Mesenchymal stem cell (in vitro differentiated cells and primary cell): ENCODE data around the gene FRMD8.

Source experiments
- DNase-seq: peaks from one replicate; pipeline ENCODE4 v3.0.0-alpha.2; 2013
- H2AFZ ChIP-seq: one replicate; pipeline ENCODE4 v1.6.1; 2013; ENCODE audit warnings: low read depth, mild to moderate bottlenecking, control low read depth, inconsistent platforms, low read length, moderate library complexity
- H2AK5ac ChIP-seq: 2 replicates; pipeline ENCODE4 v1.6.1; 2013; ENCODE audit warnings: low read length, moderate library complexity, mild to moderate bottlenecking, inconsistent platforms; ENCODE audit not compliant: severe bottlenecking
- H2BK120ac ChIP-seq: one replicate; pipeline ENCODE4 v1.6.1; 2013; ENCODE audit warnings: low read depth, mild to moderate bottlenecking, inconsistent platforms, low read length, moderate library complexity
- H2BK12ac ChIP-seq, 2 experiments: one replicate each; pipeline ENCODE4 v1.6.1; 2013; ENCODE audit warnings: inconsistent platforms in 2 of 2, low read length in 2 of 2, mild to moderate bottlenecking in 2 of 2, moderate library complexity in 2 of 2, control low read depth in 1 of 2
- H2BK15ac ChIP-seq: one replicate; pipeline ENCODE4 v1.6.1; 2013; ENCODE audit warnings: mild to moderate bottlenecking, low read depth, inconsistent platforms; ENCODE audit not compliant: poor library complexity, severe bottlenecking
- H2BK5ac ChIP-seq: 2 replicates; pipeline ENCODE4 v1.6.1; 2013; ENCODE audit warnings: low read depth, mild to moderate bottlenecking, low read length, control low read depth, inconsistent platforms; ENCODE audit not compliant: poor library complexity, severe bottlenecking
- H3K14ac ChIP-seq, 2 experiments: one replicate each; pipeline ENCODE4 v1.6.1; 2013; ENCODE audit warnings: inconsistent platforms in 2 of 2, low read length in 2 of 2, control low read depth in 1 of 2, mild to moderate bottlenecking in 1 of 2, moderate library complexity in 1 of 2
- H3K18ac ChIP-seq, 2 experiments: one replicate each; pipeline ENCODE4 v1.6.1; 2013; ENCODE audit warnings: inconsistent platforms in 2 of 2, low read length in 2 of 2, control low read depth in 1 of 2, low read depth in 1 of 2, mild to moderate bottlenecking in 1 of 2
- H3K23ac ChIP-seq, 2 experiments: one replicate each; pipeline ENCODE4 v1.6.1; 2013; ENCODE audit warnings: inconsistent platforms in 2 of 2, low read length in 2 of 2, mild to moderate bottlenecking in 2 of 2, moderate library complexity in 2 of 2, control low read depth in 1 of 2
- H3K27ac ChIP-seq: 2 replicates; pipeline ENCODE4 v1.5.1; 2013; ENCODE audit warnings: mild to moderate bottlenecking, moderate library complexity, low read length, control low read depth, inconsistent platforms; ENCODE audit not compliant: poor library complexity, severe bottlenecking
- H3K27me3 ChIP-seq, 2 experiments: 2 replicates each; pipeline versions ENCODE4 v1.6.1 to v1.7.0; 2013; ENCODE audit warnings: low read length in 2 of 2, mild to moderate bottlenecking in 2 of 2, moderate library complexity in 2 of 2, control low read depth in 1 of 2, inconsistent platforms in 1 of 2; ENCODE audit not compliant: control insufficient read depth in 1 of 2, insufficient read depth in 1 of 2
- H3K36me3 ChIP-seq, 2 experiments: 2 replicates each; pipeline versions ENCODE4 v1.6.1 to v1.7.0; 2013; ENCODE audit warnings: low read length in 2 of 2, control low read depth in 1 of 2, inconsistent platforms in 1 of 2, low read depth in 1 of 2, mild to moderate bottlenecking in 1 of 2; ENCODE audit not compliant: insufficient read depth in 2 of 2, control insufficient read depth in 1 of 2
- H3K4ac ChIP-seq, 2 experiments: one replicate each; pipeline ENCODE4 v1.6.1; 2013; ENCODE audit warnings: inconsistent platforms in 2 of 2, low read length in 2 of 2, mild to moderate bottlenecking in 2 of 2, moderate library complexity in 2 of 2, control low read depth in 1 of 2, low read depth in 1 of 2
- H3K4me1 ChIP-seq: 2 replicates; pipeline ENCODE4 v1.6.1; 2013; ENCODE audit warnings: low read depth, low read length, control low read depth; ENCODE audit not compliant: control insufficient read depth, insufficient read depth
- H3K4me2 ChIP-seq: 2 replicates; pipeline ENCODE4 v1.6.1; 2013; ENCODE audit warnings: low read length, mild to moderate bottlenecking, inconsistent platforms; ENCODE audit not compliant: poor library complexity, severe bottlenecking
- H3K4me3 ChIP-seq, 2 experiments: 2 replicates each; pipeline versions ENCODE4 v1.5.1 to v1.7.0; 2013; ENCODE audit warnings: low read length in 2 of 2, mild to moderate bottlenecking in 2 of 2, control low read depth in 1 of 2, low read depth in 1 of 2; ENCODE audit not compliant: insufficient read depth in 1 of 2
- H3K79me1 ChIP-seq: replicated peaks from 2 replicates; pipeline ENCODE4 v1.6.1; 2013; ENCODE audit warnings: mild to moderate bottlenecking, control low read depth, low read length, inconsistent platforms; ENCODE audit not compliant: poor library complexity, severe bottlenecking
- H3K9ac ChIP-seq: 2 replicates; pipeline ENCODE4 v1.7.0; 2013; ENCODE audit warnings: mild to moderate bottlenecking, low read length, moderate library complexity
- H3K9me3 ChIP-seq: 2 replicates; pipeline ENCODE4 v1.7.0; 2013; ENCODE audit warnings: mild to moderate bottlenecking, low read length; ENCODE audit not compliant: control insufficient read depth
- H4K8ac ChIP-seq: one replicate; pipeline ENCODE4 v1.6.1; 2013; ENCODE audit warnings: inconsistent platforms, mild to moderate bottlenecking, low read length, moderate library complexity
- H4K91ac ChIP-seq: one replicate; pipeline ENCODE4 v1.6.1; 2013; ENCODE audit warnings: mild to moderate bottlenecking, low read length, inconsistent platforms
- WGBS: methylation state at CpG from one replicate; pipeline ENCODE4 v1.1.7; 2013; ENCODE audit warnings: mixed read lengths; 5-methylcytosine and 5-hydroxymethylcytosine counted together

FRMD8 gene

GRCh38 chr11:65454311-65454695 is 67.9 kb downstream of the FRMD8 start:
- H2AFZ ChIP-seq: no peak overlapping the region
- H3K9me3 ChIP-seq: no peaks in the 10 kb centered on the region
- H3K4me2 ChIP-seq: peak overlapping the region; percentile 40
- WGBS: 80% methylated on average over 10 of the region's 10 CpGs
- H3K36me3 ChIP-seq: peaks cover 0 to 10% of the 10 kb centered on the region in 2 experiments
- no peak overlapping the region for H3K23ac ChIP-seq
- no peak overlapping the region for H2BK15ac ChIP-seq
- no peak overlapping the region for H2BK12ac ChIP-seq
- H3K4me3 ChIP-seq: peak overlapping the region in 1 of 2 experiments; percentile 88
- no peak overlapping the region for H3K18ac ChIP-seq
- H2BK5ac ChIP-seq: no peak overlapping the region
- peaks cover 20% of the 10 kb centered on the region for H3K4me1 ChIP-seq
- H2AK5ac ChIP-seq: no peak overlapping the region
- peak; percentile 72 for DNase-seq
- H3K27me3 ChIP-seq: no peaks in the 10 kb centered on the region
- H4K91ac ChIP-seq: no peak overlapping the region
- no peak overlapping the region for H2BK120ac ChIP-seq
- peak overlapping the region; percentile 21 for H3K27ac ChIP-seq
- no peak overlapping the region for H3K4ac ChIP-seq
- H3K79me1 ChIP-seq: peaks cover 3% of the 10 kb centered on the region
- peak overlapping the region; percentile 94 for H3K9ac ChIP-seq
- no peak overlapping the region for H3K14ac ChIP-seq
- H4K8ac ChIP-seq: peak overlapping the region; percentile 38

DNA sequence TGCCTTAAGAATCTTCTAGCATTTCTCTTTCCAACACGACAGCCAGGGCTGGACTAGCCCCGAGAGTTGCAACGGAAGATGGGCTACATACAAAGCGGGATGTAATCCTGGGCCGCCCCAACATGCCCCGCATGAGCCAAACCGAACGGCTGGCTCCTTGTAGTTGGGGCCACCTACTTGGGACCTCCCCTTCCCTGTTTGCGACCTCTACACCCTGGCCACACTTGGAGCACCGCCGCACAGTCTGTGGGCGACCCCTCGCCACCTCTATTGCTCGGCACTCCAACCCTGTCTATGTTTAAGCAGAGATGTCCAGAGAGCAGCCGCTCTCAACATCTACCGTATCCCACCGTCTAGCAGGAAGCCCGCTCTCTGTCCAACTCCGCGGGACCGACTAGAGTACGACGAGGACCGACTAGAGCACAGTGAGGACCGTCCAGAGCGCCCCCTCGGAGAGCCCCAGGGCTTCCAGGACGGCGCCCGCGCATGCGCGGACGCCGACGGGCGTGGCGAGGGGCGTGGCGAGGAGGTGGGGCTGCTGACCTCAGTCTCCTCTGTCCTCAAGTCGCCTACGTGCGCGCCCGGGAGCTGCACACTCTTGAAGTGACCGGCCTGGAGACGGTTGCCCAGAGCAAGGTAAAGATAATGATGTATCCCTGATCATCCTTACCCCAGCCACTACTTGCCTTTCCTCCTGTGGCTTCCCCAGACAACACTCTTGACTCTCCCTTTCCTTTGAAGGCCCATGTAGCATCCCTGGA is 68.4 kb downstream of the FRMD8 start:
- Histone ChIP-seq H3K4me3 (peak overlapping the region in 1 of 2 experiments; percentile 88), H2BK12ac (peak overlapping the region in 1 of 2 experiments; percentile 84), H3K14ac (peak overlapping the region in 1 of 2 experiments; percentile 57), H3K4ac (peak overlapping the region; percentile 46 to 81), H3K79me1 (peaks cover 3% of the 10 kb centered on the region), H3K4me1 (peaks cover 20% of the 10 kb centered on the region), H2BK5ac (no peak overlapping the region), H3K27ac (peak overlapping the region; percentile 21), H3K18ac (peak overlapping the region in 1 of 2 experiments; percentile 90), H3K9me3 (no peaks in the 10 kb centered on the region), H2BK15ac (no peak overlapping the region), H2AFZ (peak overlapping the region; percentile 24), H2AK5ac (peak overlapping the region; percentile 73), H3K27me3 (no peaks in the 10 kb centered on the region), H3K36me3 (peaks cover 0 to 14% of the 10 kb centered on the region in 2 experiments), H3K4me2 (peak overlapping the region; percentile 49), H3K9ac (peak overlapping the region; percentile 94), H3K23ac (peak overlapping the region in 1 of 2 experiments; percentile 77), H4K91ac (no peak overlapping the region), H2BK120ac (no peak overlapping the region), H4K8ac (peak overlapping the region; percentile 8)
- WGBS: 25% methylated on average over 47 of the region's 47 CpGs
- peak; percentile 86 for DNase-seq

DNA sequence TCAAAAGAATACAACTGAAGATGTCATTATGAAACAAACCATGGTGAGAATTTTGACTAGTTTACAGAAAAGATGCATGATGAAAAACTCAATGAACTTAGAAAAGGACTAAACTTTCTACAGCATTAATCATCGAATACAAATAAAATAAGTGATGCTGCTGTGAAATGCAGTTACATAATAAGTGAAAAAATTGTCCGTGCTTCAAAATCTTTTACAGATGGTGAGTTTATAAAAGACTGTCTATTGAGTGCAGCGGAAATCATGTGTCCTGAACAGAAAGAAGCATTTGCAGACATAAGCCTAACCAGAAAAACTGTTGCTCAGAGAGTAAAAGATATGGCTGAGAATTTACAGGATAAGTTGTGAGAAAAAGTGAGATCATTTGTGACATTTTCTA is 70.0 kb downstream of the FRMD8 start:
- H2AFZ ChIP-seq: no peak overlapping the region
- no peaks in the 10 kb centered on the region for H3K27me3 ChIP-seq
- H2AK5ac ChIP-seq: no peak overlapping the region
- peak overlapping the region; percentile 73 for H3K9ac ChIP-seq
- H2BK120ac ChIP-seq: no peak overlapping the region
- peaks cover 0 to 21% of the 10 kb centered on the region in 2 experiments for H3K36me3 ChIP-seq
- H3K79me1 ChIP-seq: peaks cover 3% of the 10 kb centered on the region
- 95% methylated on average over 3 of the region's 3 CpGs for WGBS
- H2BK15ac ChIP-seq: no peak overlapping the region
- no peak overlapping the region for H2BK12ac ChIP-seq
- H4K8ac ChIP-seq: no peak overlapping the region
- no peak overlapping the region for H3K18ac ChIP-seq
- no peaks in the 10 kb centered on the region for H3K9me3 ChIP-seq
- no peak overlapping the region for H3K4ac ChIP-seq
- H4K91ac ChIP-seq: no peak overlapping the region
- no peak overlapping the region for H2BK5ac ChIP-seq
- peaks cover 20% of the 10 kb centered on the region for H3K4me1 ChIP-seq
- DNase-seq: no peak
- peak overlapping the region in 1 of 2 experiments; percentile 88 for H3K4me3 ChIP-seq
- no peak overlapping the region for H3K14ac ChIP-seq
- H3K27ac ChIP-seq: no peak overlapping the region
- no peak overlapping the region for H3K23ac ChIP-seq
- H3K4me2 ChIP-seq: no peak overlapping the region

GRCh38 chr11:65459552-65459951 is 73.1 kb downstream of the FRMD8 start:
- Histone ChIP-seq H3K9ac (no peak overlapping the region), H3K9me3 (no peaks in the 10 kb centered on the region), H4K8ac (no peak overlapping the region), H2BK12ac (no peak overlapping the region), H3K36me3 (peaks cover 0 to 21% of the 10 kb centered on the region in 2 experiments), H3K14ac (no peak overlapping the region), H3K27ac (no peak overlapping the region), H2AFZ (no peak overlapping the region), H3K23ac (no peak overlapping the region), H2AK5ac (no peak overlapping the region), H3K4me1 (peaks cover 10% of the 10 kb centered on the region), H2BK120ac (peak overlapping the region; percentile 43), H3K4ac (no peak overlapping the region), H3K79me1 (peaks cover 3% of the 10 kb centered on the region), H2BK15ac (no peak overlapping the region), H4K91ac (no peak overlapping the region), H3K18ac (no peak overlapping the region), H2BK5ac (no peak overlapping the region), H3K4me2 (no peak overlapping the region), H3K27me3 (no peaks in the 10 kb centered on the region), H3K4me3 (no peak overlapping the region)
- WGBS: 37% methylated on average over 7 of the region's 7 CpGs
- peak; percentile 66 for DNase-seq
